Endothelial cell of umbilical vein (primary cell): ENCODE results near the gene WRAP73.

Experiments used
- EZH2 ChIP-seq: IDR thresholded peaks from 2 replicates; pipeline ENCODE4 v1.6.1; 2012; ENCODE audit warnings: borderline replicate concordance, low read depth, mild to moderate bottlenecking, moderate library complexity, low read length, inconsistent platforms; ENCODE audit not compliant: severe bottlenecking
- FOS ChIP-seq: IDR thresholded peaks from 2 replicates; pipeline ENCODE4 v1.6.1; 2011; ENCODE audit warnings: mild to moderate bottlenecking, low read length, moderate library complexity, borderline replicate concordance; ENCODE audit not compliant: insufficient read depth
- POLR2A ChIP-seq: IDR thresholded peaks from 2 replicates; pipeline ENCODE4 v1.6.1; 2012; ENCODE audit warnings: low read depth, mild to moderate bottlenecking, control low read depth, low read length
- POLR2AphosphoS5 ChIP-seq: IDR thresholded peaks from 2 replicates; pipeline ENCODE4 v1.6.1; 2012; ENCODE audit warnings: low read depth, mild to moderate bottlenecking, control low read depth, low read length, moderate library complexity; ENCODE audit not compliant: insufficient read depth
- TF ChIP-seq, protein P1 (sequence below), 2 donors: IDR thresholded peaks; 1 replicate in 1 of 2; 2 replicates in 1 of 2; pipeline ENCODE4 v1.5.1; 2011; ENCODE audit warnings: low read length in 2 of 2, mild to moderate bottlenecking in 2 of 2, moderate library complexity in 2 of 2, control low read depth in 1 of 2, inconsistent platforms in 1 of 2, low read depth in 1 of 2; ENCODE audit not compliant: insufficient read depth in 1 of 2; ENCODE audit errors: extremely low read depth in 1 of 2
- TF ChIP-seq, protein P2 (sequence below): IDR thresholded peaks from 2 replicates; pipeline ENCODE4 v1.6.1; 2011; ENCODE audit not compliant: insufficient read depth, insufficient read length

DNA sequence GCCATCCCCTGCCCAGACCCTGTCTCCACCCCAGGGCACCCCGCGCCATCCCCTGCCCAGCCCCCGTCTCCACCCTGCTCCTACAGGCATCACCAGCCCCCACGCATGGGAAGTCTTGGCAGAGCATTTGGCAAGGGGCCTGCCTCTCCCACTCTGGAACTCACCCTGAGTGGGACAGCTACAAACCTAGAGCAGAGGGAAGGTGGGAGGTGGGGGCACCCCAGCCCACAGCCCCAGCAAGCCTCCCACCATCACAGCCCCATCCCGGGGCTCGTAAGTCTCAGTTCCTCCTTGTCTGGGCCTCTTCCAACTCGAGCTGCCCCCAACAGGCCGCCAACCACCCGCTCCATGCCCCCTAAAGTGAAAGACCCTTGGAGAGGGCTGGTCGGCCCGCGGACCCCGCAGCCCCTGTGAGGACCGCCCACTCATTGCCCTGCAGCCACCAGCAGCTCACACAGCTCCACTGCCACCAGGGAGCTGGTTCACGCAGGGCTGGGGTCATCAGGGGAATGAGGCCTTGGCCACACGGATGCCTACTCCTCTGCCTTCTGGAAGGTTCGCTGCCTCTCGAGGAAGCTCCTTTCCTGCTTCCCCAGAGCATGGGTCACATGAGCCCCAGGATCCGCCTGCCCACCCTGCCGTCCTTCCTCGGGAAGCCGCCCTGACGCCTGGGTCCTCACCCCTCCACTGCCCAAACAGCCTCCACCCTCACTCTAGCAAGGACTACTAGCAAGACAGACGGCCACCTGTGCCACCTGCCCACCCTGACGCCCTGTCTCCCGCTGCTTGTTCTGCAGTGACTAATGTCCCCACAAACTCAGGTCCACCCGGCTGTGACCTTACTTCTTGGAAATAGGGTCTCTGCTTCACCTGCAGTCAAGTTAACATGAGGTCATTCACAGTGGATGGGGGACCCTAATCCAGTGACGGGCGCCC lies 53.0 kb downstream of the WRAP73 start:
- no peak for TF ChIP-seq FOS
- TF ChIP-seq, protein P1, sequence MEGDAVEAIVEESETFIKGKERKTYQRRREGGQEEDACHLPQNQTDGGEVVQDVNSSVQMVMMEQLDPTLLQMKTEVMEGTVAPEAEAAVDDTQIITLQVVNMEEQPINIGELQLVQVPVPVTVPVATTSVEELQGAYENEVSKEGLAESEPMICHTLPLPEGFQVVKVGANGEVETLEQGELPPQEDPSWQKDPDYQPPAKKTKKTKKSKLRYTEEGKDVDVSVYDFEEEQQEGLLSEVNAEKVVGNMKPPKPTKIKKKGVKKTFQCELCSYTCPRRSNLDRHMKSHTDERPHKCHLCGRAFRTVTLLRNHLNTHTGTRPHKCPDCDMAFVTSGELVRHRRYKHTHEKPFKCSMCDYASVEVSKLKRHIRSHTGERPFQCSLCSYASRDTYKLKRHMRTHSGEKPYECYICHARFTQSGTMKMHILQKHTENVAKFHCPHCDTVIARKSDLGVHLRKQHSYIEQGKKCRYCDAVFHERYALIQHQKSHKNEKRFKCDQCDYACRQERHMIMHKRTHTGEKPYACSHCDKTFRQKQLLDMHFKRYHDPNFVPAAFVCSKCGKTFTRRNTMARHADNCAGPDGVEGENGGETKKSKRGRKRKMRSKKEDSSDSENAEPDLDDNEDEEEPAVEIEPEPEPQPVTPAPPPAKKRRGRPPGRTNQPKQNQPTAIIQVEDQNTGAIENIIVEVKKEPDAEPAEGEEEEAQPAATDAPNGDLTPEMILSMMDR (IDR thresholded peaks at IDR 0.05; ENCODE audit: extremely low read depth in 1 of 2, insufficient read depth in 1 of 2, low read depth in 1 of 2, low read length in 2 of 2), result no peak
- TF ChIP-seq, protein P2, sequence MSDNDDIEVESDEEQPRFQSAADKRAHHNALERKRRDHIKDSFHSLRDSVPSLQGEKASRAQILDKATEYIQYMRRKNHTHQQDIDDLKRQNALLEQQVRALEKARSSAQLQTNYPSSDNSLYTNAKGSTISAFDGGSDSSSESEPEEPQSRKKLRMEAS, result no peak
- no peak for TF ChIP-seq POLR2A
- no peak for TF ChIP-seq EZH2
- no peak for TF ChIP-seq POLR2AphosphoS5
